Ovary (tissue), 3 donors: Measurements from ENCODE around the gene SELENOW.

Experiments used
- EP300 ChIP-seq: sonication (generic); formaldehyde crosslinking; IDR thresholded peaks from one replicate; pipeline ENCODE4 v1.6.1; 2017; ENCODE audit warnings: antibody characterized with exemption
- POLR2A ChIP-seq: fragments of 450-650 bp; IDR thresholded peaks from one replicate; pipeline ENCODE4 v1.6.1; 2017; ENCODE audit warnings: antibody characterized with exemption, mild to moderate bottlenecking, moderate library complexity
- TF ChIP-seq, protein P1 (sequence below), 3 donors: fragments of 450-650 bp in 2 of 3; fragments of 200-600 bp in 1 of 3; IDR thresholded peaks; one replicate each; pipeline versions ENCODE4 v1.5.1 to v1.8.0; 2016 to 2022; ENCODE audit warnings: antibody characterized with exemption in 3 of 3, mild to moderate bottlenecking in 1 of 3
- donor health status: DM: no; HTN: no; CAD: no.

DNA sequence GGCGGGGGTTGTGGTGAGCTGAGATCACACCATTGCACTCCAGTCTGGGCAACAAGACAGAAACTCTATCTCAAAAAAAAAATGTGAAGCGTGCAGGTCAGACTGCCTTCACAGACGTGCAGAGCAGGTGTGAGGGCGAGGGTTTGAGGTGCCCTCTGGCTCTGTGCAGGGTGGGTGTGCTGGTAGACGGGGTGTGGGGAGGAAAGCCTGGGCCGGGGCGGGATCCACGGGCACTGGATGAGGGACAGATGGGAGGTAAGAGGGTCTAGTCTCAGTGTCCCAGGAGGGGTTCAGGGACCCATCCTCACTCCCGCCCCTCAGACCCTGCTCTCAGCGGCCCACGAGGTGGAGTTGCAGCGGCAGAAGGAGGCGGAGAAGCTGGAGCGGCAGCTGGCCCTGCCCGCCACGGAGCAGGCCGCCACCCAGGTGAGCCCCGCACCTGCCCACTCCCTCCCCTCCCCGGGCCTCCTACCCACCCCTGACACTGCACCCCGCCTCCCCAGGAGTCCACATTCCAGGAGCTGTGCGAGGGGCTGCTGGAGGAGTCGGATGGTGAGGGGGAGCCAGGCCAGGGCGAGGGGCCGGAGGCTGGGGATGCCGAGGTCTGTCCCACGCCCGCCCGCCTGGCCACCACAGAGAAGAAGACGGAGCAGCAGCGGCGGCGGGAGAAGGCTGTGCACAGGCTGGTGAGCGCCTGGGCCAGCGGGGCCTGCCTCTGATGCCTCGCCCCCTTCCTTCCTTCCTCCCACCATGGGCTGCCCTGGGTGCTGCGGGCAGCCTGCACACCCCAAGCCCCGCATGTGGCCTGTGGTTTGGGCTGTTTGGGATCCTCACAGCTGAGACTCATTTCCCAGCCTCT lies 24.1 kb upstream of the SELENOW start:
- TF ChIP-seq POLR2A (no peak), EP300 (no peak)
- TF ChIP-seq, protein P1, sequence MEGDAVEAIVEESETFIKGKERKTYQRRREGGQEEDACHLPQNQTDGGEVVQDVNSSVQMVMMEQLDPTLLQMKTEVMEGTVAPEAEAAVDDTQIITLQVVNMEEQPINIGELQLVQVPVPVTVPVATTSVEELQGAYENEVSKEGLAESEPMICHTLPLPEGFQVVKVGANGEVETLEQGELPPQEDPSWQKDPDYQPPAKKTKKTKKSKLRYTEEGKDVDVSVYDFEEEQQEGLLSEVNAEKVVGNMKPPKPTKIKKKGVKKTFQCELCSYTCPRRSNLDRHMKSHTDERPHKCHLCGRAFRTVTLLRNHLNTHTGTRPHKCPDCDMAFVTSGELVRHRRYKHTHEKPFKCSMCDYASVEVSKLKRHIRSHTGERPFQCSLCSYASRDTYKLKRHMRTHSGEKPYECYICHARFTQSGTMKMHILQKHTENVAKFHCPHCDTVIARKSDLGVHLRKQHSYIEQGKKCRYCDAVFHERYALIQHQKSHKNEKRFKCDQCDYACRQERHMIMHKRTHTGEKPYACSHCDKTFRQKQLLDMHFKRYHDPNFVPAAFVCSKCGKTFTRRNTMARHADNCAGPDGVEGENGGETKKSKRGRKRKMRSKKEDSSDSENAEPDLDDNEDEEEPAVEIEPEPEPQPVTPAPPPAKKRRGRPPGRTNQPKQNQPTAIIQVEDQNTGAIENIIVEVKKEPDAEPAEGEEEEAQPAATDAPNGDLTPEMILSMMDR (IDR thresholded peaks at IDR 0.05), result no peak
